Activated CD8-positive, alpha-beta memory T cell treated with anti-CD3 and anti-CD28 coated beads, Interleukin-2, amount 50 U/mL, for 24 hours (primary cell): Measurements from ENCODE around the gene EFNA5.

Source experiments
- DNase-seq: peaks from one replicate; pipeline ENCODE4 v3.0.0-alpha.2; 2020; ENCODE audit errors: extremely low read depth

EFNA5 gene

DNA sequence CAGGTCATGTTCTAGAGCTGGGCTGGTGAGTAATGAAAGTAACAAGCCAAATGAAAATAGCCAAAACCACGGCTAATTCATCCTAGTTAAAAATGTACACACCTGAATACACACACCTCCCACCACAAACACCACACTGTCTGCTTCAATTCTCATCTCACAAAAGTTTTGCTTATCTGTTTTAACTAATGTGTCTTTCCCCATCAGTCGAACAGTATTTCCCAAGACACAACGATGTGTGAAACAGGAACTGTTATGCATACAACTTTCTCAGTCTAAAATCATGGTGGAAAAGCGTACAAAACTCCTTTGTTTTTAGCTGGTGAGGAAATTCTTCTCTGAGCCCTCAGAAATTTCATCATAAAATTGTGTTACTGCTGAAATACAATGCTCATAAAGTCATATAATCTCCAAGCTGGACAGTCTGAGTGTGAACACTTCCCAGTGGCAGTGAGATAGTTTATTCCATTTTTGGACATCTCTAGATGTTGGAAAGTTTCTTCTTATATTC is 242.4 kb downstream of the EFNA5 start:
- DNase-seq: no peak

- DNase-seq: no peak
These were observed 243.9 kb downstream of the EFNA5 start for GRCh38 chr5:107426872-107427271.

GRCh38 chr5:107426209-107426608 is 244.5 kb downstream of the EFNA5 start:
- no peak for DNase-seq

DNA sequence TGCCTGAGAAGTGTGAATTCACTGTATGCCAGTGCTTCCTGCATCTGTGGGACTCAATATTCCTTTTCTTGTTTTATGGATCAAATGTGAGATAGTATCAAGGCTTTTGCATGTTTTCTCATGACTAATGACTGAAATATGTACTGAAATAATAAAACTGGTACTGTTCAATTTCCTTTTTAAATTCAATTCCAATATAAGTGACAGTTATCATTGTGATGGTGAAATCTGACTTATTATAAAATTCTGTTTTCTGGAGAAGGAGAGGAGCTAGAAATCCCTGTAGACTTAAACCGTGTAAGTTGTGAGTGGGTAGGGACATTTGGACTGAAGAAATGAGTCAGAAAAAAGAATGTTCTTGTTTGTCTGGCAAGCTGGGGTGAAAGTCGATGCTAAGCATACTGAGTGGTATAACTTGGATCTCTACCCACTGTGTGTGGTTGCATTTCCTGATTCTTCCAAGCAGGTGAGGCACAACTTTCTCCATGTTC is 245.2 kb downstream of the EFNA5 start:
- DNase-seq: no peak

GRCh38 chr5:107424491-107424890 is 246.2 kb downstream of the EFNA5 start:
- no peak for DNase-seq

- no peak for DNase-seq
These were observed 248.2 kb downstream of the EFNA5 start for GRCh38 chr5:107422494-107422893.

GRCh38 chr5:107419498-107419897 is 251.2 kb downstream of the EFNA5 start:
- no peak for DNase-seq

DNA sequence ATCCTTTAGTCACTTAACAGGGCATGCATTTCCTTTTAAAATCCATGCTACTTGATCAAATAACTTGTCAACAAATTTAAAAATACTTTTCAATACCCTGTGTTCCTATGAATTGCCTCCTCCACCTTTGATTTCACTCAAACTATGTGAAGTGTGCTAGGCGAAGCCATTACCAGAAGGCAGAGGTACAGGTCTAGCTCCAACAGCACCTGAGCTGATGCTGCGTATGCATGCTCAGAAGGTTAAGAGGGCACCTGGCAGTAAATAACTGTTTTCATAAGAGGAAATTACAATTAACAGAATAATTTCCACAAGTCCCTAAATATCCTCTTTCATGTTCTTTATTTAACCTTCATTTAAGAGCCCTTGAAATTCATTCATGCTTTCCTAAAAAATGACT is 251.8 kb downstream of the EFNA5 start:
- no peak for DNase-seq

GRCh38 chr5:107418071-107418470 is 252.7 kb downstream of the EFNA5 start:
- DNase-seq: no peak

- DNase-seq: no peak
These were observed 255.0 kb downstream of the EFNA5 start for GRCh38 chr5:107415762-107416161.

DNA sequence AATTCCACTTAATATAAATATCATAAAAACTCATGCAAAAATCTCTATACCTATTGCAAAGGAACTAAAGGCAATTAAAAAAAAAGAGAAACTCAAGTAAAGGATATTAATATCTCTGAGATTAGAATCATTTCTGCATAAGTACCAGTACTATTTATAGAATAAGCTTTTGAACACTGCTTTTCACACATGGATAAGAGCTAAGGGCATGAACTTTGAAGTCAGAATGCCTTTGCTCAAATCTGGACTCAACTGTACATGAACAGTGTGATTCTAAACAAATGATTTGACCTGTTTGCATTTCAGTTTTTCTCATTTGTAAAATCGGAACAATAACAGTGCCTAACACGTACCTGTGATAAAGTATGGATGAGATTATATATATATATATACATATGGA is 255.9 kb downstream of the EFNA5 start:
- DNase-seq: no peak

GRCh38 chr5:107413754-107414153 is 257.0 kb downstream of the EFNA5 start:
- no peak for DNase-seq

DNA sequence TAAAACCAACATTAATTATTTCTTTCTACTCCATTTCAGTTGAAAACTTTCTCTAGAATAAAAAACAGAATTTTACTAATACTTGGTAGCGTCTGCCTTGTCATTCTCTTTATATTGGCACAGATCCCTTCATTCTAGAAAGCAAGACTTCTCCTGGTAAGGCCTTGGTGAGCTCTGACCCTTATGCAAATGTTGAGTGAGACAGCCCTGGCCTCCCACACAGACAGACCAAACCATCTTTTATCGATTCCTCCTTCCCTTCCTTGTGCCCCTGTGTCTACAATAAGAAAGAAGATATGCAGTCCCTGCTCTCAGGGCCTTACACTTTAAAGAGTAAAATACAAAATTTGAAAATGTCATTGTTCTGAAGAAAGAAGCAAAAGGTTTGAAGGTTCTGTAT is 262.2 kb downstream of the EFNA5 start:
- DNase-seq: no peak

- no peak for DNase-seq
These were observed 262.9 kb downstream of the EFNA5 start for GRCh38 chr5:107407713-107408298.

- no peak for DNase-seq
These were observed 266.0 kb downstream of the EFNA5 start for GRCh38 chr5:107404595-107405374.

GRCh38 chr5:107403228-107403953 is 267.3 kb downstream of the EFNA5 start:
- no peak for DNase-seq

GRCh38 chr5:107402434-107403227 is 268.1 kb downstream of the EFNA5 start:
- DNase-seq: no peak

DNA sequence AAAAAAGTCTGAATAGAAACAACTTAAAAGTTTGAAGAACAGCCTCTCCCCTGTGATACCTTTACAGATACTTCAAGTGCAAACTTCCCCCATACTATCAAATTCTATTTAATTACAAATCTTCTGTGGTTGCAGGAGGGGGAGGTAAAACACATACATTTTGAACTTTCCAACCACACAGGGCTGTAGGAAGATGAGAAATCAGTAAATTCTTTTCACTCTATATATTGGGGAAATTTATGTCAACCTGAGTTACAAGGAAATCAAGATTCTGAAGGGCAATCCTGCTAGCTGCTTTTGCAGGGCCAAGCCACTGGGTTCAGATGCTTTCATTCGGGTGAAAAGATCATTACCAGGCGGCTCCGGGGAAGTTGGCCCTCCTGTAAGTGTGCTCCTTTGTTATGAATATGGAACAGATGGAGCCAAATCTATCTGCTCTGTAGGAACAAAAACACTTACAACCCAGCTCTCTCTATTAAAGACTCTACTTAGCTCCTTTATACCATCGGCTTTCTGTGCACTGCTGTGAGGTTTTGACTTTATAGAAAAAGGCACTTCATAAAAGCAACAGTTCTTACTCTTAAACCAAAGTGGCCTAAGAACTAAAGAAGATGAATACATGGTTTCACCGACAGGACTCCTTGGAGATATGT is 269.1 kb downstream of the EFNA5 start:
- DNase-seq: no peak

DNA sequence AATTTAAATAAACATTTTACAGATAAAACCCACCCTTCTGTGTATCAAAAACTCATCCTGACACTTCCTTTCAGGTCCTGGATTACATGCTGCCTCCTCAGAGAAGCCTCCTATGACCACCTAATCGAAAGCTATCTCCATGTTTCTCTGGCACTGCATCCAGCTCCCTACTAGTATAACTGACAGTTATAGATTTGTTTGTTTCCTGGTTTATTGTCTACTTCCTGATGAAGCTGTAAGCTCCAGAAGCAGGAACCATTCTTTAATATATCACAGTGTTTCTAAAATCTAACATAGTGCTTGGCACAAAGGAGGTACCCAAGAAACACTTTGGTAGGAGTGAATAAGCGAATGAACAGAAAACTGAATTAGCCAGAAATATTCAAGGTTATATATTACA is 270.4 kb downstream of the EFNA5 start:
- no peak for DNase-seq

- no peak for DNase-seq
These were observed 272.0 kb downstream of the EFNA5 start for GRCh38 chr5:107398703-107399102.

- DNase-seq: no peak
These were observed 274.4 kb downstream of the EFNA5 start for GRCh38 chr5:107396351-107396690.
